HG02588 (cell line): ENCODE data around the gene LGALS7.

Experiments
- ATAC-seq: cut with Tn5 transposase; IDR thresholded peaks from one replicate; pipeline ENCODE4 v1.9.1; 2021; ENCODE audit warnings: mild to moderate bottlenecking, moderate library complexity; ENCODE audit not compliant: unreplicated experiment

The LGALS7 gene

GRCh38 chr19:38728752-38729541, 44.4 kb downstream of the LGALS7 start:
- no peak for ATAC-seq

- no peak for ATAC-seq
Observed at GRCh38 chr19:38727868-38728660, 45.3 kb downstream of the LGALS7 start.

DNA sequence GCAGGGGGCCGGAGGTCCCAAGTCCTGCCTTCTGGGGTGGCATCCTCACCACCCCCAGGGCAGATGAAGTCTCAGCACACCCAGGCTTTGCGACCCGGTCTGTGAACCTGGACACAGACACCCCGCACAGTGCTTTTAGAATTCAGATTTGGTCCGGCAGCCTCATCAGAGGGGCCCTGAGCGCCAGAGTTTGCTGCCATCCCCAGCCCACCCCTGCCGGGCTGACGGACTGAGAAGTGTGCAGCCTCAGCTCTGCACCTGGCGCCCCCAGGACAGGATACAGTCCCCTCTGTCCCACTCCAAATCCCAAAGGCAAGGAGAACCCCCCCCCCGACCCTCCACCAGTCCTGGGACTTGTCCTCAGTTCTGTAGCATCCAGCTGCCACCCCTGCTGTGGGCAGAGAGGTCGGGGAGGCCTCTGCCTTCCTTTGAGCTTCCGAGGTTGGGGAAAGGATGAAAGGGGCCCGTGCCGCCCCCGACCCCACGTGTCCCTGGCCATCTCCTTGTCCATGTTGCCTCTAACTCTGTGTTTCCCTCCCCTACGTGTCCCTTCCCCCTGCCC, 45.9 kb downstream of the LGALS7 start:
- no peak for ATAC-seq

GRCh38 chr19:38726761-38727301, 46.5 kb downstream of the LGALS7 start:
- ATAC-seq: no peak

- no peak for ATAC-seq
Observed at GRCh38 chr19:38726284-38726673, 47.0 kb downstream of the LGALS7 start.

- no peak for ATAC-seq
Observed at GRCh38 chr19:38725469-38726283, 47.6 kb downstream of the LGALS7 start.

DNA sequence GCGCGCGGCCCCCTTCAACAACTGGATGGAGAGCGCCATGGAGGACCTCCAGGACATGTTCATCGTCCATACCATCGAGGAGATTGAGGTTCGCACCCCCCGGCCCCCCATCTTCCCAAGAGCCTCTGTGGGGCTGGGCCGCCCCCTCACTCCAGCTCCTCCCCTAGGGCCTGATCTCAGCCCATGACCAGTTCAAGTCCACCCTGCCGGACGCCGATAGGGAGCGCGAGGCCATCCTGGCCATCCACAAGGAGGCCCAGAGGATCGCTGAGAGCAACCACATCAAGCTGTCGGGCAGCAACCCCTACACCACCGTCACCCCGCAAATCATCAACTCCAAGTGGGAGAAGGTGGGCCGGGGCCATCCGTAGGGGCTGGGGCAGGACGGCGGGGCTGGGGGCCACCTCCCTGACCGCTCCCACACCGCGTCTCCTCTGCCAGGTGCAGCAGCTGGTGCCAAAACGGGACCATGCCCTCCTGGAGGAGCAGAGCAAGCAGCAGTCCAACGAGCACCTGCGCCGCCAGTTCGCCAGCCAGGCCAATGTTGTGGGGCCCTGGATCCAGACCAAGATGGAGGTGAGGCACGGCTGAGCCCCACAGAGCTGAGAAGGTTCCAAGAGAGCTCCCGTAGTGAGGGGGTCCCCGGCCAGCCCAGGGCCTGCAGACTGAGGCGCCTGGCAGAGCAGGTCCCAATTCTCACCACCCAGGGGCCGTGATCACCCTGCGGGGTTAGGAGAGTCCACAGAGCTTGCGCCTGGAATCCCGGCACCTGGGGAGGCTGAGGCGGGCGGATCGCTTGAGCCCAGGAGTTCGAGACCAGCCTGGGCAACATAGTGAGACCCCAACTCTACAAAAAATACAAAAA, 49.1 kb downstream of the LGALS7 start:
- ATAC-seq: no peak

DNA sequence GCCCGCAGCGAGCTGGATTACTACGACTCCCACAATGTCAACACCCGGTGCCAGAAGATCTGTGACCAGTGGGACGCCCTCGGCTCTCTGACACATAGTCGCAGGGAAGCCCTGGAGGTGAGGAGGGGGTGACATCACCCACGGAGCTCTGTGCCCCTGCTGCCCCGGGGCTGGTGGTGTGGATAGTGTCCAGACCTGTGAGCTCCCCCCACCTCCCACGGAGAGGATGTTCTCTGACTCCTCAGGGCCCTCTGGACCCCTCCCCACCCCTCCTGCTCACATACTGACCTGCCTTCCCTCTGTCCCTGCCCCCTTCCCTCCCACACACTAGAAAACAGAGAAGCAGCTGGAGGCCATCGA, 49.7 kb downstream of the LGALS7 start:
- ATAC-seq: no peak

GRCh38 chr19:38722947-38723605, 50.2 kb downstream of the LGALS7 start:
- no peak for ATAC-seq

DNA sequence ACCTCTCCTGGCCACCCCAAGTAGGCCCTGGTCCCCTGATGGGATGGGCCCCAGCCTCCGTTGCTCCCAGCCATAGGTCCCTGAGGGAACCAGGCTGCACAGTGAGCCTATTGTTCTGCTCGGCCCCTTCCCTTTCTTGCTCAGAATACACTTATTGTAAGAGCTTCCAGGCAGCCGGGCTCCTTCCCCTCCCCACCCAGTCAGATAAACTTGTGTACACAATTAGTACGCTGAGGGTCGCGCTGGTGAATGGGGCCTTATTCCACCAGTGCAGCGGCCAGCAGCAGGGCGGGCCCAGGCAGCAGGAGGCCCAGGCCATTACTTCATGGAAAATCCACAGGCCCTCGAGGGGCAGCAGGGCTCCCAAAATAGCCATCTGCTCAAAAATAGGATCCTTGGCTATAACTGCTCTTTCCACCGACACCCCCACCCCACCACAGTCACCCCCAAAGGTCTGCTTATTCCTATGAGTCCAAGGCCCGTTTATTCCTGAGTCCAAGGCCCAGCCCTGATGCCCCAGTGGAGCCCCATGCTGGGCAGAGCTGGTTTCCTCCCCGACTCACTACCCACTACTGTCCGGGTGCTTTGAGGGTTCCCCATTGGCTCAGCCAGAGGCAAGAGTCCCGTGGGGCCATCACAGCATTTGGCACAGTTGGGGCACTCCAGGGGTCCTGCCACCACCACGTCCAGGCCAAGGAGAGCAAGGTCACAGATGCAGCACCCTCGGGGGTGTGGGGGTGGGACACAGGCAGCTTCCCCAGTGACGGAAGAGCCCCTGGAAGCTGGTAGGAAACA, 51.1 kb downstream of the LGALS7 start:
- no peak for ATAC-seq

DNA sequence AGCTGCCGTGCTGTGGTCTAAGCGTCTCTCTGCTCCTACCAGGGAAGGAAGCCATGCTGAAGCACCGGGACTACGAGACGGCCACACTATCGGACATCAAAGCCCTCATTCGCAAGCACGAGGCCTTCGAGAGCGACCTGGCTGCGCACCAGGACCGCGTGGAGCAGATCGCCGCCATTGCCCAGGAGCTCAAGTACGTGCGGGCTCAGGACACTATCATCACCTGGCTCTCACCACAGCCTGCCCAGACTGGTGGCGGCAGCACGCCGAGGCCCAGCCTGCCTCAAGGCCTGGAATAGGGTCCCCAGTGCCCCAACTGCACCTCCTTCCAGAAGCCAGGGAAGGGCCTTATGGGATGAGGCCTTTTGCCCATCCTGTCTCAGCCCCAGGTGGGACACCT, 51.8 kb downstream of the LGALS7 start:
- no peak for ATAC-seq
